ENCODE results near the gene IGFL1.
"Not testable (repeated sequence)": the region's sequence is repeated elsewhere in the genome, so short reads cannot be mapped to it uniquely, and the experiment has no call there.

The IGFL1 gene

DNA sequence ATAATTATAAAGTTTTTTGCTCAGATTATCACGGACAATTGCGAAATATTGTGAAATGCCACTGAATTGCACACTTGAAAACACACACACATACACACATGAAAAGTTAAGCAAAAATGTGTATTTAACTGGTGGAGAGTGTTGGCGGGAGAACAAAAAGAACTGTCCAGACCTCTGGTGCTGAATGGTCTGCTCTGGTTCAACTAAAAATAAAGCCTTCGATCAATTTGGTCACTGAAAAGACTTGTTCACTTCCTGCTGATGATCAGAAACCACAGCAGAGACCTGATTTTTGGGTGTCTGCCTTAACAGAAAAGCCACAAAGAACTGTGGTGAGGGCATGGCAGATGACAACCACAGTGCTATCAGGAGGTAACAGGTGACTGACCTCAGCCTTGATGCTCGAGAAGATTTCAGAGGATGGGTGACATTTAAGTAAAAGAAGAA lies 4.0 kb upstream of the IGFL1 start:
- no peak for DNase-seq (ENCODE audit: low read depth)

- no peak for DNase-seq (ENCODE audit: low read depth)
Observed at GRCh38 chr19:46226438-46226973, 3.0 kb upstream of the IGFL1 start.

- DNase-seq (ENCODE audit: low read depth) = no peak
Observed at GRCh38 chr19:46232029-46232428, 2.5 kb downstream of the IGFL1 start.

DNA sequence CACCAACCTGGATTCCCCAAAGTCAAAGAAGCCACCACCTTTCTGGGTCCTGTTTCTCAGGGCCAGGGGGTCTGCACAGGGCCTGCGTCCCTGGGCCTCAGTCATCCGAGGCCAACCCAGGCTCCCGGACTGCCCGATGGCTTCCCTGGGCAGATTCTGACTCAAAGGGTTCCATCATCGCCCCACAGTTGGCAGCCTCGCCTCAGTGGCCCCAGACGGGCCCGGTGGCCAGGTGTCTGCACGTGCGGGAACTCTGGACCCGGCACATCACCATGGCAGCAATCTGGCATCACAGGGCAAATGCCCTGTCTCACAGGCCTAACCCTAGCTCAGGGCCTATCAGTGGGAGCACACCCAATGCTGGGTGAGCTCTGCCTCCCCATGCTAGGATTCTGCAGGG lies 2.9 kb downstream of the IGFL1 start:
- no peak for DNase-seq (ENCODE audit: low read depth)

GRCh38 chr19:46232938-46233621 lies 3.5 kb downstream of the IGFL1 start:
- no peak for DNase-seq (ENCODE audit: low read depth)

- not testable (repeated sequence) for DNase-seq (ENCODE audit: low read depth)
Observed at GRCh38 chr19:46233871-46234270, 4.3 kb downstream of the IGFL1 start.

DNA sequence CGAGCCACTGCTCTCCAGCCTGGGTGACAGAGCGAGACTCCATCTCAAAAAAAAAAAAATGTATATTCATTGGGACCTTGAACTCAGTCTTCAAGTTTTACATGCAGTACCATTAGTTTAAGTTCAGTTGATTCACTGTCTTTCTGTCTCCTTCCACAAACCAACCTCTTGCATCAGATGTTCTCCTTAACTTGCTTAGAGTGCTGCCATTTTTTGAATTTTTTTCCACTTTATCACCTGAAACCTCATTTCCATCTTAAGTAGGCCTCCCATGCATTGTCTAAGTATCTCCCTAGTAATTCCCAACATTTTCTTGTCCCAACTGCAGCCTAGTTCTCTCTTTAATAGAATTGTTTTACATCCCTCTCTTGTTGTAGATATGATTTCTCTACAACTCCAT lies 8.6 kb downstream of the IGFL1 start:
- DNase-seq (ENCODE audit: low read depth) = not testable (repeated sequence)

GRCh38 chr19:46239193-46240024 lies 9.9 kb downstream of the IGFL1 start:
- DNase-seq (ENCODE audit: low read depth) = no peak

DNA sequence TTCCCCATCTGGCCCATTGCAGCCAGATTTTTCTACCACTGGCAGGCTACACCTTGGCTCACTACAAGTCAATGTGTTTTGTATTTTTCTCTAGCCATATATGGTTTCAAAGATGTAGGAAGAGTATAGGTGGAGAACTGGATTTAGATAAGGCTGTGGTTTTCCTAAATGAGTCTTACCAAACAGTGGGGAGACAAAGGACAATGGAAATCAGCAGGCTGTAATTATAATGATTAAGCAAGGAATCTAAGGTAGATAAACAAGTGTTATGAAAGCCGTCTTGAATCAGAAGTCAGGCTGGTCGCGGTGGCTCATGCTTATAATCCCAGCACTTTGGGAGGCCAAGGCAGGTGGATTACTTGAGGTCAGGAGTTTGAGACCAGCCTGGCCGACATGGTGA lies 11.2 kb downstream of the IGFL1 start:
- DNase-seq (ENCODE audit: low read depth) = no peak

GRCh38 chr19:46241626-46242025 lies 12.1 kb downstream of the IGFL1 start:
- no peak for DNase-seq (ENCODE audit: low read depth)

- not testable (repeated sequence) for DNase-seq (ENCODE audit: low read depth)
Observed at GRCh38 chr19:46243081-46243654, 13.6 kb downstream of the IGFL1 start.

DNA sequence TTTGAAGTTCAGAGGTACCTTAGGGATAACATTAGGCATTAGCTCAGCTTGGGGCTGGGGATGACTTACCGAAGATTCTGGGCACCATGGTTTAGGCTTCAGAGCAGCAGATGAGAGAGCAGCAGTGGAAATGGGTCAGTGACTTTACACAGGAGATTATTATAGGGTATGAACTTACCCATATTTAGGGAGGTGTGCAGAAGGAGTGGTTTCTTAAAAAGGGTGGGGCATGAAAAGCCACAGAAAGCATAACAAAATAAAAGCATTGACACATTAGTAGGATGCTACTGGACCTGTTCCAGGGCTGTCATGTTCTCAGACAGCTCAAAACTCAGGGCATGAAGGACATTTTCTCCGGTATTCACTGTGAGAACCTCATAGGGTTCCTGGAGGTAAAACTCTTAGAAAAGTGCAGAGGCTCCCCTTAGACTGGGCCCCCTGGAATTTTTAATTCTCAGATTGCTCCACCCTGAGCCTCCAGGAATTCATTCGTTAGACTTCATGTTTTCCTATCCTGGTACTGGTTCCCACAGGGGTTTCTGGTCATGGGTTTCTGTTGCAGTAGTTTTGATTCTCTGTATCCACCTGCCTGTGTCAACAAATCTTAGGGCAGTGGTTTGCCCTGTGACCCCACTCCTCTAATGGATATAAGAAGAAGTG lies 20.7 kb downstream of the IGFL1 start:
- no peak for DNase-seq (ENCODE audit: low read depth)

DNA sequence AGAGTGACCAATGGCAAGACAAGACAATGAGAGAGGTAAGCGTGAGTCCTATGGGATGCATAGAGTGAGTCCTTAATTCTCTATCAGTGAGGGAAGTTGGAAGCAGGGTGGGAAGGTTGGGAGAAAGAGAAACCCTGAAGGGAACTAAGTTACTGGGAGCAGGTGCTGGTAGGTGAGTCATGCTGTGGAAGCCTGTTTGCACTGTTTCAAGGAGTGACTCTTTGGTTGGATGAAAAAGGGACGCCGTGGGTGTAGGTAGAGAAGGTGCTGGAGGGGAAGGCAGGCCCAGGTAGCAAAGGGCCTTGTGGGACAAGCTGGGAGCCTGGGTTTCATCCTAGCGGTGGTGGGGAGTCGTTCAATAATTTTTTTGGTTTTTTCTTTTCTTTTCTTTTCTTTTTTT lies 21.9 kb downstream of the IGFL1 start:
- DNase-seq (ENCODE audit: low read depth) = no peak

DNA sequence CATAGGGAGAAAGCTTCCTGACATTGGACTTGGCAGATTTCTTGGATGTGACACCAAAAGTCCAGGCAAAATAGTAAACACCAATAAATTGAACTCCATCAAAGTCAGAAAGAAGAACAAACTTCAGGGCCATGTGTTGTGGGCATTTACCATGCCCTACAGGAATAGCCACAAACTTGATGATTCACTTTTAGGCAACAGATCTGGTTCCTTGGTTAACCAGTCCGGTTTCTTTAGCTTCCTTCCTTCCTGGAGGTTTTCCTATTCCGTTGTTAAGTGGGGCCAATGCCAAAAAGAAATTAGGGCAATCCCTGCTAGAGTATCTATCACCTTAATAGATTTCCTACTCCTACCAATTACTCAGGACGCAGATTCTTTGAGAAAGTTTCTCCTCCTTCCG lies 25.2 kb downstream of the IGFL1 start:
- no peak for DNase-seq (ENCODE audit: low read depth)

- DNase-seq (ENCODE audit: low read depth) = no peak
Observed at GRCh38 chr19:46256855-46257254, 27.3 kb downstream of the IGFL1 start.

GRCh38 chr19:46261501-46261900 lies 32.0 kb downstream of the IGFL1 start:
- DNase-seq (ENCODE audit: low read depth) = not testable (repeated sequence)

DNA sequence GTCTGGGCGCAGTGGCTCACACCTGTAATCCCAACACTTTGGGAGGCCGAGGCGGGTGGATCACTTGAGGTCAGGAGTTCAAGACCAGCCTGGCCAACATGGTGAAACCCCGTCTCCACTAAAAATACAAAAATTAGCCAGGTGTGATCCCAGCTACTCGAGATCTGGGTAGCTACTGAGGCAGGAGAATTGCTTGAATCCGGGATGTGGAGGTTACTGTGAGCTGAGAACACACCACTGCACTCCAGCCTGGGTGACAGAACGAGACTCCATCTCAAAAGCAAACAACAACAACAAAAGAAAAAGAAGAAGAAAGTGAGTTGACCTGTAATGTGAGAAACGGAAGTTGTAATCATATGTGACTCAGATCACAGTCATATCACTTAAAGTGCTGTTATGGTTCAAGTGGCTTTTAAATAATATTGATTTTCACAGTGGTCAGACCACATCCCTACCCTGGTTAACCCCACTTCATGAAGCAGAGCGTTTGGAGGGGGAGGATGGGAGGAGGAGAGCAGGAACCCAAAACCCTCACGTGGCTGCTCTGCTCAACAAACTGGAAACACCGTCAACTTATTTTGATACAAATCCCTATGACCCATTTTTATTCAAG lies 33.2 kb downstream of the IGFL1 start:
- DNase-seq (ENCODE audit: low read depth) = not testable (repeated sequence)

DNA sequence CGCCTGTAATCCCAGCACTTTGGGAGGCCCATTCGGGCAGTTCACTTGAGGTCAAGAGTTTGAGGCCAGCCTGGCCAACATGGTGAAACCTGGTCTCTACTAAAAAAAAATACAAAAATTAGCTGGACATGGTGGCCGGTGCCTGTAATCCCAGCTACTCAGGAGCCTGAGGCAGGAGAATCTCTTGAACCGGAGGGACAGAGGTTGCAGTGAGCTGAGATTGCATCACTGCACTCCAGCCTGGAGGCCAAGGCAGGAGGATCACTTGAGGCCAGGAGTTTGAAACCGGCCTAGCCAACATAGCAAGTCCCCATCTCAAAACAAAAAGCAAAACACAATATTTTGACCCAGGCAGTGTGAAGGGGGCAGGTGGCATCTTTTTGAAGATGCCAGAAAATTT lies 35.3 kb downstream of the IGFL1 start:
- DNase-seq (ENCODE audit: low read depth) = not testable (repeated sequence)

- DNase-seq (ENCODE audit: low read depth) = no peak
Observed at GRCh38 chr19:46265217-46265828, 35.8 kb downstream of the IGFL1 start.

- DNase-seq (ENCODE audit: low read depth) = no peak
Observed at GRCh38 chr19:46269101-46269500, 39.6 kb downstream of the IGFL1 start.

- DNase-seq (ENCODE audit: low read depth) = no peak
Observed at GRCh38 chr19:46270521-46271256, 41.1 kb downstream of the IGFL1 start.

Data from non-pigmented ciliary epithelial cell (primary cell).